Measurements from ENCODE around the gene ANKRD37. TPM values are rescaled to one million over a fixed set of nuclear protein-coding genes. Genes with fewer than 3 reads are reported as not detected.

Gene ANKRD37
- total RNA-seq, 1 experiment from 2014 or later: 3.7 TPM

DNA sequence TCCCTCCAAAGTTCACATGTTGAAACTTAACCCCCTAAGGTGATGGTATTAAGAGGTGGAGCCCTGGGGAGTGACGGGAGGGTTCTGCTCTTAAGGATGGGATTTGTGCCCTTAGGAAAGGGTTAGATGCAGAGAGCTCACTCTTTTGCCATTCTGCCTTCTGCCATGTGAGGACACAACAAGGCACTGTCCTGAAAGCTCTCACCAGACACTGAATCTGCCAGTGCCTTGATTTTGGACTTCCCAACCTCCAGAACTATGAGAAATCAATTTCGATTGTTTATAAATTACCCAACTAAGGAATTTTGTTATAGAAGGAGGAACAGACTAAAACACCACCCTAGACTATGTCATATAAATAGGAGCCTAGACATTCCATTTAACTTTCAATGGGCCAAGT lies 12.6 kb upstream of the ANKRD37 start:
- H2BK20ac ChIP-seq (ENCODE audit: low read depth, low read length, poor library complexity, severe bottlenecking): no peak overlapping the region
- H3K14ac ChIP-seq (ENCODE audit: insufficient read depth, low read length): no peak overlapping the region
- H3K9ac ChIP-seq (ENCODE audit: extremely low read depth, insufficient read length, low read length): no peak overlapping the region
- no peak overlapping the region for H2AFZ ChIP-seq (ENCODE audit: low read length)
- H3K4ac ChIP-seq (ENCODE audit: low read depth, low read length): no peak overlapping the region
- H4K8ac ChIP-seq (replicated peaks; ENCODE audit: insufficient read length, low read depth, low read length): no peak overlapping the region
- no peaks in the 10 kb centered on the region for H3K27me3 Mint-ChIP-seq (ENCODE audit: low read depth)
- H3K4me3 Mint-ChIP-seq: no peak overlapping the region
- H4K5ac ChIP-seq (ENCODE audit: insufficient read length, low read depth, low read length): no peak overlapping the region
- no peaks in the 10 kb centered on the region for H3K23me2 ChIP-seq (ENCODE audit: insufficient read length, low read depth, low read length, poor library complexity, severe bottlenecking)
- no peak overlapping the region for H2BK12ac ChIP-seq (ENCODE audit: insufficient read length, low read depth, low read length)
- no peak overlapping the region for H3K23ac ChIP-seq (ENCODE audit: insufficient read length, low read depth, low read length)
- no peaks in the 10 kb centered on the region for H3K9me3 ChIP-seq (ENCODE audit: control insufficient read depth, low read depth, low read length)
- no peaks in the 10 kb centered on the region for H3K27me3 ChIP-seq (ENCODE audit: insufficient read depth, low read length)
- no peak overlapping the region for H2AK5ac ChIP-seq (ENCODE audit: insufficient read length, low read length)
- WGBS (ENCODE audit: extremely low coverage, insufficient read length, low lambda C conversion rate): no CpG with 5 or more reads among the region's 2 CpGs
- no peak for DNase-seq
- H3K36me3 Mint-ChIP-seq (ENCODE audit: insufficient read depth in 1 of 3, low read depth in 3 of 3): peaks cover 3 to 18% (median 11%) of the 10 kb centered on the region in 3 experiments; a peak in 6 of 7 replicates
- peaks cover 8 to 14% of the 10 kb centered on the region in 2 experiments for H3K4me1 Mint-ChIP-seq
- no peaks in the 10 kb centered on the region for H3K4me1 ChIP-seq (ENCODE audit: insufficient read depth, low read length)
- H3K18ac ChIP-seq (ENCODE audit: insufficient read length, low read depth, low read length): no peak overlapping the region
- TF ChIP-seq CTCF (conservative IDR thresholded peaks at IDR 0.05): no peak
- no peak overlapping the region for H3K56ac ChIP-seq (ENCODE audit: insufficient read length, low read depth, low read length)
- no peaks in the 10 kb centered on the region for H3K79me1 ChIP-seq (ENCODE audit: insufficient read depth, low read depth, low read length, poor library complexity, severe bottlenecking)
- H3T11ph ChIP-seq (ENCODE audit: low read length): no peak overlapping the region
- no peak overlapping the region for H3K27ac Mint-ChIP-seq
- H3K27ac ChIP-seq (ENCODE audit: insufficient read length, low read depth, low read length): no peak overlapping the region
- H2BK120ac ChIP-seq (ENCODE audit: low read depth, low read length, poor library complexity, severe bottlenecking): no peak overlapping the region
- H2BK5ac ChIP-seq (ENCODE audit: insufficient read length, low read length): no peak overlapping the region
- no peak overlapping the region for H2BK15ac ChIP-seq (ENCODE audit: low read depth, low read length)
- peaks cover 5 to 8% of the 10 kb centered on the region in 2 experiments; a peak in 4 of 5 replicates for H3K9me3 Mint-ChIP-seq
- H4K91ac ChIP-seq (ENCODE audit: insufficient read length, low read depth, low read length): no peak overlapping the region
- H3K79me2 ChIP-seq (ENCODE audit: insufficient read depth, low read length): no peaks in the 10 kb centered on the region
- no peaks in the 10 kb centered on the region for H4K20me1 ChIP-seq (ENCODE audit: control insufficient read depth, insufficient read depth, insufficient read length)
- no peak overlapping the region for H3K4me2 ChIP-seq (ENCODE audit: insufficient read depth, insufficient read length, low read length)

Data from H9 (cell line).